ENCODE measurements around the gene PLRG1.
"Not testable (repeated sequence)": the region's sequence is repeated elsewhere in the genome, so short reads cannot be mapped to it uniquely, and the experiment has no call there.

Gene PLRG1

DNA sequence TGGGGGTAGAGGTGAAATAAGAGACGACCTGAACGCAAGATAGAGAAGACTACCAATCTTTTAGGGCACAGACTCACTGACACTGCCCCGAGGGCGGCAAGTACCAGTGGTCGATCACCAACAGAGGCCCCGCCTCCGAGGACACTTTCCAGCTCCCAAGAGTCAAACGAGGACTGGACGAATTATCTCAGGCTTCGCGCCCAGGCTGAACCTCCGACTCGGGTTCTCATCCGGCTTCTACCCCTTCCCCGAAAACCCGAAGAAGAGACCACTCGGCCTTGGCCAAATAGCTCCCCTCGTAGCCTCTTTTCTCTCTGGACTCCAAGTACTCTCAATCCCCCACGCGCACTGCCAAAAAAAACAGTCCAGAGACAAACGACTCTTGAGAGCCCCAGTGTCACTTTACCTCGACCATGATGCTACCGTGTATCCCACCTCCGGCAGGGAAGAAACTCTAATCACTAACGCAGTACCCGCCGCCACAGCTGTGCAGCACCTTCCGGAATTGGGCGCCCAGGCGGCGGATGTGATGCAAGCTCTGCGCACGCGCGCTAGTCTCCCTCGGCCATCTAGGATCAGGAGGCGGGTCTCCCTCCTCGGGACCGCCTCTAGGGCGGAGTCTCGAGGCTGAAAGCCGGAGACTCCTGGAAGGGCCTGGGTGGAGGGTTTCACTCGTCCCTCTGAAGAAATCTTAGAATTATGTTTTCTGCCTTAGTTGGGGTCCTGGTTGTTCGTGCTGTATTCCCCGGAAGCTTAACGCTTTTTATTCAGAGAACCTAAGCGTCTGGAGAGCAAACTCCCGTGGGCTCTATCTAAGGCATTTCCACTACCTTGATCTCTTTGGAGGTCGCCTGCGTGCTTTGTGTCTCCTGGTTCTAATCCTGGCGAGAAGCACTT is at the start of gene PLRG1:
PLRG1 (minus strand) TSS at position 507 of the 897 bp plus-strand sequence; CDS start at position 415, 92 bp downstream.
- Histone ChIP-seq H3K36me3 (ENCODE audit: insufficient read depth, low read length) (no peaks in the 10 kb centered on the region; the same call in none of the 2 replicates), H3K4me1 (ENCODE audit: insufficient read depth, low read length) (no peaks in the 10 kb centered on the region), H3K9me3 (ENCODE audit: control insufficient read depth, insufficient read depth, low read length) (no peaks in the 10 kb centered on the region), H3K9ac (ENCODE audit: low read depth, low read length) (peak within 1 kb of the TSS; percentile 82)

DNA sequence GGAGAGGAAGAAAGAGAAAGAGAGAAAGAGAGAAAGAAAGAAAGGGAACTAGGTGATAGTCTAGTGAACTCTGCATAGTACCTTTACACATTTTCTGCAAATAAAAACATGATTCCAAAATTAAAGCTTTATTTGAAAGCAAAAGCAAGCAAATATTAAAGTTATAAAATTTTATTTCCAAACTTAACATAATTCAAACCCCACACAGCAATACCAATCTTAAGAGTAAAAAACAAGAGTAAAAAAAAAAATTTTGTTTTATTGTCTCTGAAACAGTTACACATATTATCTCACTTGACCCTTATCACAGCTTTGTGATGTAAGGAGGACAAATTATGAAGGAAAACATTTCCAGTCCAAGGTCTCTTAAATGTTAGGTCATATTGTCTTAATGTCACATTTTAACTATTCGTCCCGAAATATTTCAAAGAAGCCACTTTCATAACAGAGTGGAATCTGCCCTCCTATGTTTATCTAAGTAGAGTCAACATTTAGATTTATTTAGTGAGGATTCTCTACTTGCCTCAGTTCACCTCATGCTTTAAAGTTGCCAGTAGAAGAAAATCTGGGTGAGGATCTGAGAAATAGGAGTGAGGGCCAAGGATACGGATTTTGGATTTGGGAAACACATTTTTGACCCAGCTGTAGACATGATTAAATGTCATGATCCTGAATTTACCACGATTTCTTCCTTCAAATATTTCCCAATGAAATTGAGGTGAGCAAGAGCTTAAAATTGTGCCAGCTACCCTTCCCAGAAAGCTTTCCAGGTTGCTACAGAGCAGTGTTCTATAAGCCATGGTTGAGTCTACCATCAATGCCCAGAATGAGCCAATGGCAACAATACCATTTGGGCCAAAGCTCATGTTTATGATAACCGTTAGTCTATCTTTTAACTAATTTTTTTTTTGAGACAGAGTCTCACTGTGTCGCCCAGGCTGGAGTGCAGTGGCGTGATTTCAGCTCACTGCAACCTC is 47.9 kb upstream of the PLRG1 start:
- H3K9me3 ChIP-seq (ENCODE audit: control insufficient read depth, insufficient read depth, low read length) = no peaks in the 10 kb centered on the region
- H3K4me1 ChIP-seq (ENCODE audit: insufficient read depth, low read length) = no peaks in the 10 kb centered on the region; the same call in 1 of the 2 replicates
- no peaks in the 10 kb centered on the region for H3K36me3 ChIP-seq (ENCODE audit: insufficient read depth, low read length)
- no peak overlapping the region for H3K9ac ChIP-seq (ENCODE audit: low read depth, low read length)

DNA sequence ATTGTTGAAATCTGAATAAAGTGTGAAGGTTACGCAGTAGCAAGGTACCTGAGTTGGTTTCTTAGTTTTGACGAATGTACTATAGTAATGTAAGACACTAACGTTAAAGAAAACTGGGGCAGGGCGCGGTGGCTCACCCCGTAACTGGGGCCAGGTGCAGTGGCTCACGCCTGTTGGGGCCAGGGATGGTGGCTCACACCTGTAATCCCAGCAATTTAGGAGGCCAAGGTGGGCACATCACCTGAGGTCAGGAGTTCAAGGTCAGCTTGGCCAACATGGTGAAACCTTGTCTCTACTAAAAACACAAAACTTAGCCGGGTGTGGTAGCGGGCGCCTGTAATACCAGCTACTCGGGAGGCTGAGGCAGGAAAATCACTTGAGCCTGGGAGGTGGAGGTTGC is 47.1 kb upstream of the PLRG1 start:
- H3K9ac ChIP-seq (ENCODE audit: low read depth, low read length); H3K9me3 ChIP-seq (ENCODE audit: control insufficient read depth, insufficient read depth, low read length); H3K36me3 ChIP-seq (ENCODE audit: insufficient read depth, low read length); H3K4me1 ChIP-seq (ENCODE audit: insufficient read depth, low read length): not testable (repeated sequence)

DNA sequence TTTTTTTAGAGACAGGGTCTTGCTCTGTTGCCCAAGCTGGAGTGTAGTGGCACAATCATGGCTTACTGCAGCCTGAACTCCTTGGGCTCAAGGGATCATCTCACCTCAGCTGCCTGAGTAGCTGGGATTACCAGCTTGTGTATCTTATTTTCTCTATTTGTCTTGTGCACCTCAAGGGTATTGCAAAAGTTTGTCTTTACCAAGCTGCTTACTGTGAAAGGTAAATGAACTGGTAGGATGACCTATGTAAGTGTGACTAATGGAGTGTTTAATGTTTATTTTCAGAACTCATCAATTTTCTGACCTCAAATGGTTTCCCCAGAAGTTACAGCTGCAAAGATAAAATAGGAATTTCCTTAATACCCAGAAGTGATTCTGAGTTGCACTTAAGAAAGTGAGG is 45.6 kb upstream of the PLRG1 start:
- Histone ChIP-seq H3K9me3 (ENCODE audit: control insufficient read depth, insufficient read depth, low read length) (no peaks in the 10 kb centered on the region), H3K36me3 (ENCODE audit: insufficient read depth, low read length) (no peaks in the 10 kb centered on the region), H3K9ac (ENCODE audit: low read depth, low read length) (no peak overlapping the region), H3K4me1 (ENCODE audit: insufficient read depth, low read length) (no peaks in the 10 kb centered on the region)

DNA sequence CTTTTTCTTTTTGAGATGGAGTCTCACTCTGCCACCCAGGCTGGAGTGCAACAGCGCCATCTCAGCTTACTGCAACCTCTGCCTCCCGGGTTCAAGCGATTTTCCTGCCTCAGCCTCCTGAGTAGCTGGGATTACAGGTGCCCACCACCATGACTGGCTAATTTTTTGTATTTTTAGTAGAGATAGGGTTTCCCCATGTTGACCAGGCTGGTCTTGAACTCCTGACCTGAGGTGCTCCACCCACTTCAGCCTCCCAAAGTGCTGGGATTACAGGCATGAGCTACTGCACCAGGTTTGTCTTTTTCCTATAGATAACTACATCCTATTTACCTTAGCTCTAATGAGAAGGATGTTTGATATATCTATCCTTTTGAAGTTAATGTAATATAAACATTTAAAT is 44.1 kb upstream of the PLRG1 start:
- not testable (repeated sequence) for H3K9ac ChIP-seq (ENCODE audit: low read depth, low read length)

DNA sequence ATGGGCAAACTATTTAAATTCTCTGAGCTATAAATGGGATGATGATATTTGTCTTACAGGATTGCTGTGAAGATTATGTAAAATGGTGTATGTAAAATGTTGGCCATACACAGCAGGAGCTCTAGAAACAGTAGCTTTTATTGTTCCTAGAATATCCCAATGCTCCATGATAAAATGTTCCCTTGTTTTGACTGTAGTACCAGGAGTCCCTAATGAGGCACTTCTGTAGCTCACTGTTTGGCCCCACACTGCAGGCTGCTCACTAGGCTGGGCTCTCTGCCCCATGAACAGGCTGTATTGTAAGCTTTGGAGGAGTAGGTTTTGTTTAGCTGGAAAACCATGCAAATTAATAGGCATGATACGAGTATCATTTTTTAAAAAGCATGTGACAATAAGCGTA is 43.7 kb upstream of the PLRG1 start:
- no peaks in the 10 kb centered on the region for H3K36me3 ChIP-seq (ENCODE audit: insufficient read depth, low read length)
- H3K9me3 ChIP-seq (ENCODE audit: control insufficient read depth, insufficient read depth, low read length) = no peaks in the 10 kb centered on the region
- no peak overlapping the region for H3K9ac ChIP-seq (ENCODE audit: low read depth, low read length)
- peaks cover 11% of the 10 kb centered on the region; the same call in 1 of the 2 replicates for H3K4me1 ChIP-seq (ENCODE audit: insufficient read depth, low read length)

More for the DNA sequence above, 44.1 kb upstream of the PLRG1 start:
- H3K9me3 ChIP-seq (ENCODE audit: control insufficient read depth, insufficient read depth, low read length); H3K4me1 ChIP-seq (ENCODE audit: insufficient read depth, low read length); H3K36me3 ChIP-seq (ENCODE audit: insufficient read depth, low read length): not testable (repeated sequence)

DNA sequence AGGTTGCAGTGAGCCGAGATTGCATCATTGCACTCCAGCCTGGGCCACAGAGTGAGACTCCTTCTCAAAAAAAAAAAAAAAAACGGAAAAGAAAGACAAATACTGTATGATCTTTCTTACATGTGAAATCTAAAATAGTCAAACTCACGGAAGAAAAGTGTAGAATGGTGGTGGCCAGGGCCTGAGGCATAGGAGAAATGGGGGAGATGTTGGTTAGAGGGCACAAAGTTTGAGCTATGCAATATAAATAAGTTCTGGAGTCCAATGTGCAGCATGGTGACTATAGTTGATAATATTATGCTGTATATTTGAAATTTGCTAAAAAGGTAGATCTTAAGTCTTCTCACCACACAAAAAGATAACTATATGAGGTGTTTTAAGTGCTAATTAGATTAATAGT is 41.7 kb upstream of the PLRG1 start:
- Histone ChIP-seq H3K4me1 (ENCODE audit: insufficient read depth, low read length) (peaks cover 12% of the 10 kb centered on the region; the same call in 1 of the 2 replicates), H3K9me3 (ENCODE audit: control insufficient read depth, insufficient read depth, low read length) (no peaks in the 10 kb centered on the region), H3K36me3 (ENCODE audit: insufficient read depth, low read length) (no peaks in the 10 kb centered on the region), H3K9ac (ENCODE audit: low read depth, low read length) (no peak overlapping the region)

DNA sequence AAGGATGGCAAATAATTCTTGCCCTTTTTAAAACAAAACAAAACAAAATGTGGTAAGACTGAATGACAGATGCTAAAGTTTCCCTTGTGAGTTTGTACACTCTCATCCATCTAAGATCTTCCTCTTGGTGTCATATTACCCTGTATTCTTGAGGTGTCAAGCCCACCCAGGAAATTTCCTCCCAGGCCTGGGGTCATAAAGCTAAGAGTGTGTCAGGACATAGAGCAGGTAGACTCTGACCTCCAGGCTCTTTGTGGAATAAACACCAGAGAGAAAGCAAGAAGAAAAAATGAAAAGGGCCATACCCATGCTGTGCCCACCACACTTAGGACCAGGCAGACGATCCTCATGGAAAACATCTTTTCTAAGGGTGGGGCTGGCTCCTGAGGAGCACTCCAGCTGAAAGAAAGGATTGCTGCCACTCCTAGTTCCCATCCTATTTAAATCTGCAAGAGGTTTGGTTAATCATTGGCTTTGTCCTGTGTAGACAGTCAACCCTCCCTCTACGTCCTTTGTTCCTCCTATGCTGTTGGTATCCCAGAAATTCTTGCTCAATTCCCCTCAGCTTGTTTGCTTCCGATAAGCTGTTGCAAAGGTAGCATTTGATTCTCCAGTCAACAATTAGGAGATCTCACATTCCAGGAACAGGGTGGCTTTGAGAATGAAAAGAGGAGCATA is 40.3 kb upstream of the PLRG1 start, which contains the start of gene FGA:
FGA (minus strand) TSS at position 414 of the 678 bp plus-strand sequence; CDS start at position 359, 55 bp downstream.
- Histone ChIP-seq H3K9ac (ENCODE audit: low read depth, low read length) (no peak within 1 kb of the TSS), H3K4me1 (ENCODE audit: insufficient read depth, low read length) (peaks cover 12% of the 10 kb centered on the region; the same call in 1 of the 2 replicates), H3K9me3 (ENCODE audit: control insufficient read depth, insufficient read depth, low read length) (no peaks in the 10 kb centered on the region), H3K36me3 (ENCODE audit: insufficient read depth, low read length) (no peaks in the 10 kb centered on the region)

DNA sequence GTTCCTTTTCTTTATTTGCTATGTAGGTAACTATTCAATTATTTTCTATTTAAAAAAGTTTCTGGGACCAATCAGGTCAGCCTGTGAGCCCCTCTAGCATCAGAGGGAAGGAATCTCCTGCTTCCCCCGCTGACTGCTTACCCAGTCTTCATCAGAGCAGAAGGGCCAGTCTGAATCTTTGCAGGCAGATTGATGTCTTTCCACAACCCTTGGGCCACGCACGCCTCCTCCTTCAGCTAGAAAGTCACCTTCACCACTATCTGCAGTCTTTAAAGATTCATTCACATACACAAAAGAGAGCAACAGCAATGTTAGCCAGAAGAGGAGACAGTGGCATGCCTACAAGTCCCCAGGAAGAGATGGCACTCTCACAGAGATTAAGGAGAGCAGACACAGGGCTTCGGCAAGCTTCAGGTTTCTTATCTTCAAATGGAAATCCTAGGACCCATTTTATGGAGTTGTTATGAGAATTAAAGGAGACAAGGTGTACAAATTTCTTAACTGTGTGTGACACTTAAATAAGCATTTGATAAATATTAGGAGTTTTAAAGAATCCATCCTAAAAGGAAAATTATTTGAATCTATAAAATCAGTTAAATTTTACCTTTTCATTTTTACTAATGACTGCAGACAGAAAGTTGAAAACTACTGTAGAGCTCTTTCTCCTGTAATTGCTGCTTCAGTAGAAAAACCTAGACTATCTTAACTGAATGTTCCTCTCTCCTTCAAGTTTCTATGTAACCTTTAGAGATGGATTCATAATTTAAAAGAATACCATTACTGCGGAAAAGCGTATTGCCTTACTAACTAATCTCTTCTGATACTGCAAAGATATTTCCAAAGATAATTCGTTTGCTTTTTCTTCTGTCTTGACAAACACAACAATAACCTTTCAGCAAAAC is 39.3 kb upstream of the PLRG1 start:
- no peak overlapping the region for H3K9ac ChIP-seq (ENCODE audit: low read depth, low read length)
- peaks cover 12% of the 10 kb centered on the region; the same call in 1 of the 2 replicates for H3K4me1 ChIP-seq (ENCODE audit: insufficient read depth, low read length)
- no peaks in the 10 kb centered on the region for H3K9me3 ChIP-seq (ENCODE audit: control insufficient read depth, insufficient read depth, low read length)
- no peaks in the 10 kb centered on the region for H3K36me3 ChIP-seq (ENCODE audit: insufficient read depth, low read length)

DNA sequence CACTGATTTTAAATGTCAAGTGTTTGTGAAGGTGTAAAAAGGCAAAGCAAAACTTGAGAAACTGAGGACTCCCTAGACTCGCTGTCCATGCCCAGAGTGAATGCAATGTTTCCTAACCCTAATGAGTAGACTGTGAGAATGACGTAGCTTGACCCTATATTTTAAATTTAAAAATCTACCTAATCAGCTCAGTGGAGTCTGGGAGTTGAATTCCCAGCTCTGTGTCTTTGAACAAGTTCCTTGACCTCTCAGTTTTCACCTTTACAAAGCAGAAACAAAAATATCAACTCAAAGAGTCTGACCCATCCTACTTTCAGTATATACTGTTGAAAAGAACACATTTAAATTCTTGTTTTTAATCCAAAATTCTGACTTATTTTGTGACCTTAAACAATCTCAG is 38.0 kb upstream of the PLRG1 start:
- peaks cover 12% of the 10 kb centered on the region; the same call in 1 of the 2 replicates for H3K4me1 ChIP-seq (ENCODE audit: insufficient read depth, low read length)
- no peak overlapping the region for H3K9ac ChIP-seq (ENCODE audit: low read depth, low read length)
- H3K36me3 ChIP-seq (ENCODE audit: insufficient read depth, low read length) = no peaks in the 10 kb centered on the region
- no peaks in the 10 kb centered on the region for H3K9me3 ChIP-seq (ENCODE audit: control insufficient read depth, insufficient read depth, low read length)

DNA sequence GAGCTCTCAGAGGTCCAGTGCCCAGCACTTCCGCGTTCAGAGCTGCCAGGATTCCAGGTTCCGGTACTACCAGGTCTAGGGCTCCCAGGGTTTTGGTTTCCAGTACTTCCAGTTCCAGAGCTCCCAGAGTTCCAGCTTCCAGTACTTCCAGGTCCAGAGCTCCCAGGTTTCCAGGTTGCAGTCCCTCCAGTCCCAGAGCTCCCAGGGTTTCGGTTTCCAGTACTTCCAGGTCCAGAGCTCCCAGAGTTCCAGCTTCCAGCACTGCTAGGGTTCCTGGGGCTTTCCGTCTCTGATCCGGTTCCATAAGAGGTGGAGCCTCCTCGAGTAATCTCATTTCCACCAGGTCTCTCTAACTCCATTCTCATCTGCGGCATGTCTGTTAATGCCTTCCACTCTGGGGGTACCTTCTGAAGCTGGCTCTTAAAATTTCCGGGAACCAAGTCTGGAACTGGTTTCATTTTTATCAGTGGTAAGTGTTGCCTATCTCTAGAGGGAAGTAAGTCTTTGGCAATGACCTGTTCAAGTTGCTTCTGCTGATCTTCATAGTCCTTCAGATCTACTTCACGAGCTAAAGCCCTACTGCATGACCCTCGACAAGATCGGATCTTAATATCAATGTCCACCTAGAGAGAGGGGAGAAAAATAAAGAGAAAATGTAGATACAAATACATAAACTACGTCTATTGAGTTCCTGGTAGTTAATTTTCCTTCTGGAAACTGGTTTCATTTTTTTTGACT is 36.3 kb upstream of the PLRG1 start:
- Histone ChIP-seq H3K36me3 (ENCODE audit: insufficient read depth, low read length) (no peaks in the 10 kb centered on the region), H3K9ac (ENCODE audit: low read depth, low read length) (no peak overlapping the region), H3K9me3 (ENCODE audit: control insufficient read depth, insufficient read depth, low read length) (no peaks in the 10 kb centered on the region), H3K4me1 (ENCODE audit: insufficient read depth, low read length) (peaks cover 12% of the 10 kb centered on the region; the same call in 1 of the 2 replicates)

DNA sequence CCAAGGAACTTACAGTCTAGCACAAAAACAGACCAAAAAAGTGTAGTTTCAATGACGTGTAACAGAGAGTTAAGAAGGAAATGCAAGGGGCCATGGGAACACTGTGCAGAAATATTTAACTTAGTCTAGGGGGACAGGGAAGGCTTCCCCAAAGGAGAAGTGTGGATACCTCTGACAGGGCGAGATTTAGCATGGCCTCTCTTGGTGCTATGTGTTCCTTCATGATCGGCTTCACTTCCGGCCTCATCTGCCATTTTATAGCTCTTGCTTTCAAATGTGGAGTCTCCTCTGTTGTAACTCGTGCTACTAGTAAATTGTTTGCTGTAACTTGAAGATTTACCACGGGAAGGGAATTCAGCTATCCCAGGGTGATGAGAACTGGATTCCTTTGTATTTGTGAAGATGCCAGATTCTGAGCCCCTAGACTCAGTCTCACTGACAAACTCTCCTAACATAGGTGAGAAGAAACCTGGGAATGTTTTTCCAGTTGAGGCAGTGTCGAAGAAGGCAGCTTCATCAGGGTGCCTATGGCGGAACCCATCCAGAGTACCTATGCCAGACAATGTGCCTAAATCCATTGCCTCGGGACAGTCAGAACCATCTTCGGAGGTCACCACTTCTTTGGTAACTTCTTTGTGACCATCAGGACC is 35.3 kb upstream of the PLRG1 start:
- Histone ChIP-seq H3K4me1 (ENCODE audit: insufficient read depth, low read length) (peaks cover 10% of the 10 kb centered on the region; the same call in 1 of the 2 replicates), H3K9ac (ENCODE audit: low read depth, low read length) (no peak overlapping the region), H3K36me3 (ENCODE audit: insufficient read depth, low read length) (no peaks in the 10 kb centered on the region), H3K9me3 (ENCODE audit: control insufficient read depth, insufficient read depth, low read length) (no peaks in the 10 kb centered on the region)

Measured in ES-I3 (cell line).